ENCODE data around the gene ZNF326.
"Not testable (repeated sequence)": the region's sequence is repeated elsewhere in the genome, so short reads cannot be mapped to it uniquely, and the experiment has no call there.

Gene ZNF326

GRCh38 chr1:89999208-89999607, 4.3 kb downstream of the ZNF326 start:
- DNase-seq = no peak

- no peak for DNase-seq
Measured at GRCh38 chr1:89999628-90000027, 4.7 kb downstream of the ZNF326 start.

- DNase-seq = no peak
Measured at GRCh38 chr1:90000934-90001676, 6.2 kb downstream of the ZNF326 start.

GRCh38 chr1:90007979-90008404, 13.1 kb downstream of the ZNF326 start:
- DNase-seq = no peak

GRCh38 chr1:90012300-90012699, 17.4 kb downstream of the ZNF326 start:
- DNase-seq = no peak

- DNase-seq = no peak
Measured at GRCh38 chr1:90023691-90024090, 28.8 kb downstream of the ZNF326 start.

- no peak for DNase-seq
Measured at GRCh38 chr1:90027281-90027680, 32.4 kb downstream of the ZNF326 start.

- no peak for DNase-seq
Measured at GRCh38 chr1:90039652-90040051, 44.7 kb downstream of the ZNF326 start.

- no peak for DNase-seq
Measured at GRCh38 chr1:90043586-90043985, 48.7 kb downstream of the ZNF326 start.

GRCh38 chr1:90044346-90044745, 49.4 kb downstream of the ZNF326 start:
- DNase-seq = no peak

- peak in 1 of 2 experiments; percentile 15 for DNase-seq
Measured at GRCh38 chr1:90045853-90046563, 51.1 kb downstream of the ZNF326 start.

GRCh38 chr1:90046635-90047034, 51.7 kb downstream of the ZNF326 start:
- no peak for DNase-seq

GRCh38 chr1:90048043-90048442, 53.1 kb downstream of the ZNF326 start:
- DNase-seq = no peak

- DNase-seq = not testable (repeated sequence)
Measured at GRCh38 chr1:90062700-90063643, 68.1 kb downstream of the ZNF326 start.

GRCh38 chr1:90064109-90064508, 69.2 kb downstream of the ZNF326 start:
- not testable (repeated sequence) for DNase-seq

GRCh38 chr1:90067194-90067931, 72.5 kb downstream of the ZNF326 start:
- DNase-seq = no peak

GRCh38 chr1:90068611-90069280, 73.8 kb downstream of the ZNF326 start:
- DNase-seq = no peak

GRCh38 chr1:90074137-90074536, 79.2 kb downstream of the ZNF326 start:
- no peak for DNase-seq

GRCh38 chr1:90074566-90074965, 79.7 kb downstream of the ZNF326 start:
- DNase-seq = no peak

GRCh38 chr1:90074970-90075391, 80.1 kb downstream of the ZNF326 start:
- DNase-seq = no peak

GRCh38 chr1:90083995-90084394, 89.1 kb downstream of the ZNF326 start:
- DNase-seq = no peak

Measured in SW 1271 (cell line).